GM12891 (cell line): ENCODE data around the gene FBXO9.

Experiments
- POLR2A ChIP-seq: IDR thresholded peaks from 2 replicates; pipeline ENCODE4 v1.6.1; 2011; ENCODE audit warnings: low read depth, low read length, control low read depth
- POLR2AphosphoS5 ChIP-seq: IDR thresholded peaks from 2 replicates; pipeline ENCODE4 v1.6.1; 2011; ENCODE audit warnings: low read depth, low read length, control low read depth

DNA sequence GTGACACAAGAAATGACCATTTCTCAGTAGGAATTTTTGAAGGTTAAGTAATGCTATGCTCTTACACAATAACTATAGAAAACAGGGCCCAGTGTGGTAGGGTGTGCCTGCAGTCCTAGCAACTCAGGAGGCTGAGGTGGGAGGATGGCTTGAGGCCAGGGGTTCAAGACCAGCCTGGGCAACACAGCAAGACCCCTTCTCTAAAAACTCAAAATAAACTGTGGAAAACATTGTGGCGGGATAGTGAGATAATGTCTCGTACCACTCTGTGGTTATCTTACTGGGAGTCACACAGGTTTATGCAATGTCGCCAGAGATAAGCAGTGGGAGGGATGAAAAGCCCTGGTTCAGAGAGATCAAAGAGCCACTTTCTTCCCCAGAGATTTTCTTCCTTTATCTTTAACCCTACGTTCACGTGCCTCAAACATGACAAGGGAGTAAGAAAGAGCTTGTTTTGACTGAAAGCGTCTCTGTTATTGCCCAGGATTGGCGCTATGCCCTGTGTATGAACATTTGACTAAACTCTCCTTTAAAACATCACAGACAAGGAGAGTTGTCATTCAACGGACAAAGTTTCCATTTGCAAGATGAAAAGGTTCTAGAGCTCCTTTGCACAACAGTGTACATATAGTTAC lies 69.5 kb downstream of the FBXO9 start:
- TF ChIP-seq POLR2AphosphoS5 (no peak), POLR2A (no peak)
